H1 (cell line): Measurements from ENCODE around the gene PTPRD. TPM values are rescaled to one million over a fixed set of nuclear protein-coding genes. Genes with fewer than 3 reads are reported as not detected.

Source experiments
- CTCF ChIA-PET: fragments of 300-600 bp; sonication (Branson Sonifier 250); formaldehyde crosslinking; loops from one replicate; lab custom pipeline; 2021; ENCODE audit not compliant: partially characterized antibody; lab: Charles Lee
- POLR2A ChIA-PET: fragments of 300-600 bp; sonication (Branson Sonifier 250); formaldehyde crosslinking; loops from one replicate; lab custom pipeline; 2021; ENCODE audit warnings: inconsistent platforms; ENCODE audit not compliant: partially characterized antibody; lab: Charles Lee
- DNase-seq, 2 experiments: peaks; one replicate each; pipeline versions ENCODE4 v3.0.0 to v3.0.0-alpha.2; 2010 to 2022; ENCODE audit warnings: low spot score in 2 of 2, low read depth in 1 of 2, mixed read lengths in 1 of 2
- FAIRE-seq: peaks from 2 replicates; lab custom pipeline; 2011; peaks lifted over from hg19 to GRCh38; lab: Jason Lieb, UNC
- H2AFZ ChIP-seq: 2 replicates; pipeline ENCODE4 v1.8.1; 2012; ENCODE audit warnings: low read length, inconsistent platforms
- H2AK5ac ChIP-seq: 2 replicates; pipeline ENCODE4 v1.6.1; 2013; ENCODE audit warnings: low read depth, low read length
- H2BK120ac ChIP-seq: replicated peaks from 2 replicates; pipeline ENCODE3; 2013; ENCODE audit warnings: low read depth, low read length, inconsistent platforms
- H2BK12ac ChIP-seq: 2 replicates; pipeline ENCODE4 v1.6.1; 2013; ENCODE audit warnings: low read depth, low read length
- H2BK15ac ChIP-seq: 2 replicates; pipeline ENCODE4 v1.6.1; 2013; ENCODE audit warnings: low read length
- H2BK20ac ChIP-seq: 2 replicates; pipeline ENCODE4 v1.6.1; 2013; ENCODE audit warnings: low read length
- H2BK5ac ChIP-seq: 2 replicates; pipeline ENCODE4 v1.6.1; 2013; ENCODE audit warnings: low read depth, low read length
- H3K14ac ChIP-seq: 2 replicates; pipeline ENCODE4 v1.6.1; 2013; ENCODE audit warnings: inconsistent platforms; ENCODE audit not compliant: insufficient read length
- H3K18ac ChIP-seq: 2 replicates; pipeline ENCODE4 v1.6.1; 2013; ENCODE audit warnings: low read length; ENCODE audit errors: extremely low read depth
- H3K23ac ChIP-seq: 2 replicates; pipeline ENCODE4 v1.6.1; 2013; ENCODE audit warnings: inconsistent platforms; ENCODE audit not compliant: insufficient read length
- H3K23me2 ChIP-seq: 2 replicates; pipeline ENCODE4 v1.6.1; 2013; ENCODE audit warnings: low read depth, low read length
- H3K27ac ChIP-seq: 2 replicates; pipeline ENCODE4 v1.6.1; 2011; ENCODE audit warnings: low read depth, low read length, inconsistent platforms
- H3K27me3 ChIP-seq, 4 experiments: replicated peaks in 1 of 4; 1 replicate in 1 of 4; 2 replicates in 3 of 4; pipeline versions ENCODE4 v1.6.1 to v1.8.1; 2011 to 2013; ENCODE audit warnings: low read length in 3 of 4, mild to moderate bottlenecking in 3 of 4, inconsistent platforms in 2 of 4, mixed read lengths in 2 of 4, moderate library complexity in 1 of 4; ENCODE audit not compliant: control insufficient read depth in 3 of 4, insufficient read depth in 3 of 4; ENCODE audit errors: extremely low read depth in 1 of 4
- H3K36me3 ChIP-seq, 4 experiments: 2 replicates each; pipeline versions ENCODE4 v1.6.1 to v1.8.1; 2011 to 2013; ENCODE audit warnings: mild to moderate bottlenecking in 4 of 4, low read length in 3 of 4, moderate library complexity in 2 of 4, control low read depth in 1 of 4, inconsistent platforms in 1 of 4; ENCODE audit not compliant: insufficient read depth in 4 of 4, control insufficient read depth in 2 of 4
- H3K4ac ChIP-seq: replicated peaks from 2 replicates; pipeline ENCODE3; 2013; ENCODE audit warnings: low read length, low read depth, mixed read lengths, inconsistent platforms; ENCODE audit not compliant: insufficient read length
- H3K4me1 ChIP-seq, 4 experiments: replicated peaks in 1 of 4; 1 replicate in 1 of 4; 2 replicates in 3 of 4; pipeline versions ENCODE4 v1.6.1 to v1.8.1; 2011 to 2013; ENCODE audit warnings: low read length in 3 of 4, inconsistent platforms in 2 of 4, mixed read lengths in 1 of 4; ENCODE audit not compliant: insufficient read depth in 4 of 4, control insufficient read depth in 3 of 4
- H3K4me2 ChIP-seq, 2 experiments: 2 replicates each; pipeline versions ENCODE4 v1.6.1 to v1.8.1; 2011 to 2013; ENCODE audit warnings: low read depth in 2 of 2, low read length in 2 of 2, control low read depth in 1 of 2, inconsistent platforms in 1 of 2, mild to moderate bottlenecking in 1 of 2; ENCODE audit not compliant: insufficient read depth in 1 of 2
- H3K4me3 ChIP-seq, 4 experiments: fragments of 200-600, 300-600 bp in 1 of 4; sonication (generic), shearing (Covaris generic), sonication (Bioruptor Twin) in 1 of 4; 2 replicates each; pipeline versions ENCODE4 v1.5.1 to v1.8.1; 2011 to 2016; ENCODE audit warnings: low read length in 4 of 4, low read depth in 3 of 4, control low read depth in 2 of 4, inconsistent platforms in 2 of 4, mild to moderate bottlenecking in 2 of 4, mixed read lengths in 1 of 4, moderate library complexity in 1 of 4; ENCODE audit not compliant: insufficient read depth in 2 of 4; ENCODE audit errors: extremely low read depth in 1 of 4
- H3K56ac ChIP-seq: replicated peaks from 2 replicates; pipeline ENCODE3; 2013; ENCODE audit warnings: low read depth, mild to moderate bottlenecking, mixed read lengths, low read length, inconsistent platforms; ENCODE audit not compliant: insufficient read length
- H3K79me1 ChIP-seq: 2 replicates; pipeline ENCODE4 v1.6.1; 2013; ENCODE audit warnings: low read depth, low read length, control low read depth
- H3K79me2 ChIP-seq, 2 experiments: 2 replicates each; pipeline versions ENCODE4 v1.6.1 to v1.8.1; 2012 to 2013; ENCODE audit warnings: low read length in 2 of 2, mild to moderate bottlenecking in 2 of 2, inconsistent platforms in 1 of 2; ENCODE audit not compliant: insufficient read depth in 2 of 2, control insufficient read depth in 1 of 2
- H3K9ac ChIP-seq, 4 experiments: replicated peaks in 1 of 4; 1 replicate in 1 of 4; 2 replicates in 3 of 4; pipeline versions ENCODE4 v1.6.1 to v1.8.1; 2011 to 2013; ENCODE audit warnings: low read depth in 3 of 4, low read length in 3 of 4, control low read depth in 2 of 4, mild to moderate bottlenecking in 2 of 4, moderate library complexity in 2 of 4, inconsistent platforms in 1 of 4; ENCODE audit errors: extremely low read depth in 1 of 4
- H3K9me3 ChIP-seq, 2 experiments: 2 replicates each; pipeline versions ENCODE4 v1.6.1 to v1.8.1; 2012 to 2013; ENCODE audit warnings: mild to moderate bottlenecking in 2 of 2, moderate library complexity in 2 of 2, control low read depth in 1 of 2, inconsistent platforms in 1 of 2, low read depth in 1 of 2, low read length in 1 of 2, mixed read lengths in 1 of 2; ENCODE audit not compliant: insufficient read depth in 2 of 2
- H4K20me1 ChIP-seq, 2 experiments: replicated peaks in 1 of 2; 2 replicates each; pipeline versions ENCODE3 to v1.8.1; 2011 to 2013; ENCODE audit warnings: inconsistent platforms in 2 of 2, low read length in 2 of 2, mild to moderate bottlenecking in 1 of 2; ENCODE audit not compliant: insufficient read depth in 2 of 2, control insufficient read depth in 1 of 2
- H4K5ac ChIP-seq: 2 replicates; pipeline ENCODE4 v1.6.1; 2013; ENCODE audit warnings: low read length, low read depth, mixed read lengths, inconsistent platforms; ENCODE audit not compliant: insufficient read length
- H4K8ac ChIP-seq: 2 replicates; pipeline ENCODE4 v1.8.0; 2013; ENCODE audit warnings: mild to moderate bottlenecking, moderate library complexity, low read length, inconsistent platforms; ENCODE audit not compliant: insufficient read depth; ENCODE audit errors: extremely low read depth
- H4K91ac ChIP-seq: replicated peaks from 2 replicates; pipeline ENCODE3; 2013; ENCODE audit warnings: low read length, mixed read lengths, inconsistent platforms; ENCODE audit not compliant: insufficient read length
- MAFK ChIP-seq: IDR thresholded peaks from 2 replicates; pipeline ENCODE4 v1.6.1; 2012; ENCODE audit warnings: low read depth, mild to moderate bottlenecking, improper control_type of control experiment, low read length
- RAD21 ChIP-seq, 2 experiments: IDR thresholded peaks in 1 of 2; conservative IDR thresholded peaks in 1 of 2; 2 replicates each; pipeline ENCODE4 v1.6.1; 2011; ENCODE audit warnings: low read depth in 2 of 2, low read length in 2 of 2, improper control_type of control experiment in 1 of 2, inconsistent platforms in 1 of 2, mild to moderate bottlenecking in 1 of 2, moderate library complexity in 1 of 2
- WGBS, 2 experiments: shearing (Covaris generic) in 1 of 2; methylation state at CpG; one replicate each; pipeline versions ENCODE4 v1.1.6 to v1.1.7; 2013 to 2015; ENCODE audit warnings: low lambda C conversion rate in 2 of 2, mixed read lengths in 2 of 2, inconsistent platforms in 1 of 2, low coverage in 1 of 2, missing lambda C conversion rate in 1 of 2; ENCODE audit not compliant: insufficient replicate concordance in 2 of 2, insufficient coverage in 1 of 2, insufficient read length in 1 of 2; ENCODE audit errors: extremely low coverage in 1 of 2, missing lambda C conversion rate in 1 of 2; 5-methylcytosine and 5-hydroxymethylcytosine counted together
- polyA plus RNA-seq, 7 experiments: library from polyadenylated mRNA; depleted of rRNA in 3 of 7; stranded (reverse) in 5 of 7; unstranded in 2 of 7; fragments of >200 nt in 5 of 7; fragments of 200-250 nt in 2 of 7; gene quantifications; 1 replicate in 5 of 7; 2 replicates in 1 of 7; 4 replicates in 1 of 7; pipeline versions ENCODE4 v1.2.1 to v1.2.3, GENCODE V29; 2011 to 2013; ENCODE audit warnings: missing spikeins in 2 of 7, mixed read lengths in 2 of 7
- total RNA-seq: library from RNA; stranded (reverse); fragmentation: NEBNext Ultra II Directional; extraction: Animal tissue kit (Norgen Biotek cat#: 25700); gene quantifications from 2 replicates; pipeline ENCODE4 v1.2.1, GENCODE V29; 2021

PTPRD gene
- total and polyA plus RNA-seq, 2 of the 8 experiments (the other 6 are each of a cell fraction or from before 2014, with no cell fraction given): 17.2 to 77.0 TPM

- CTCF ChIA-PET: interaction anchor here (0.6 to 1.3 kb wide), 5 partner anchors 8 to 121 kb away, joined by 3 to 4 read pairs (median 3); no protein-coding TSS in a partner anchor
- Histone ChIP-seq H2BK20ac (no peak overlapping the region), H4K5ac (no peak overlapping the region), H2BK120ac (no peak overlapping the region), H3K27me3 (no peaks in the 10 kb centered on the region), H3K23ac (no peak overlapping the region), H2BK12ac (no peak overlapping the region), H2BK5ac (no peak overlapping the region), H3K4me3 (no peak overlapping the region), H3K18ac (no peak overlapping the region), H2BK15ac (no peak overlapping the region), H3K9ac (no peak overlapping the region), H3K4me1 (peaks cover 0 to 3% (median 0%) of the 10 kb centered on the region in 4 experiments; a peak in 1 of 7 replicates), H3K79me1 (no peaks in the 10 kb centered on the region), H3K14ac (no peak overlapping the region), H3K23me2 (no peaks in the 10 kb centered on the region; the same call in 1 of the 2 replicates), H4K8ac (no peak overlapping the region), H3K27ac (no peak overlapping the region), H3K36me3 (no peaks in the 10 kb centered on the region), H3K9me3 (no peaks in the 10 kb centered on the region), H3K56ac (no peak overlapping the region), H3K4ac (no peak overlapping the region), H2AK5ac (no peak overlapping the region), H2AFZ (no peak overlapping the region), H4K20me1 (no peaks in the 10 kb centered on the region), H3K79me2 (no peaks in the 10 kb centered on the region), H3K4me2 (no peak overlapping the region), H4K91ac (no peak overlapping the region)
- DNase-seq: no peak
- WGBS, 2 experiments: 88% methylated on average over 2 of the region's 2 CpGs; no CpG with 5 or more reads in 1 of the 2 experiments
- POLR2A ChIA-PET: interaction anchor here (0.6 kb wide), 1 partner anchor 52 kb away, joined by 6 read pairs; no protein-coding TSS in a partner anchor
- FAIRE-seq: no peak
- TF ChIP-seq RAD21 (IDR thresholded peaks at IDR 0.05 in 1 of 2, conservative IDR thresholded peaks at IDR 0.05 in 1 of 2; ENCODE audit: low read depth in 2 of 2, low read length in 2 of 2) (no peak), MAFK (no peak)
Measured at GRCh38 chr9:8757881-8758280, 1854.9 kb downstream of the PTPRD start.
